ENCODE results near the gene RNU5B-1. TPM values are rescaled to one million over a fixed set of nuclear protein-coding genes. Genes with fewer than 3 reads are reported as not detected.

Gene RNU5B-1
- total and polyA plus RNA-seq, 2 of the 8 experiments (the other 6 are each of a cell fraction or from before 2014, with no cell fraction given): not detected

- DNase-seq (ENCODE audit: low read depth in 1 of 2, low spot score in 2 of 2): no peak
- CTCF ChIA-PET (ENCODE audit: partially characterized antibody): interaction anchor here (0.9 to 8.7 kb wide), 12 partner anchors 8 to 126 kb away, joined by 3 to 123 read pairs (median 5); partner anchors contain the start of genes CILP, CLPX and PARP16
- H2BK15ac ChIP-seq (ENCODE audit: low read length): no peak overlapping the region
Observed at GRCh38 chr15:65275728-65276126, 28.8 kb upstream of the RNU5B-1 start.

More at GRCh38 chr15:65275728-65276126, 28.8 kb upstream of the RNU5B-1 start:
- H3K36me3 ChIP-seq (ENCODE audit: control insufficient read depth in 2 of 4, insufficient read depth in 4 of 4, low read length in 3 of 4): no peaks in the 10 kb centered on the region
- TF ChIP-seq TBP (IDR thresholded peaks at IDR 0.05; ENCODE audit: low read depth, low read length): no peak
- no peak for TF ChIP-seq SRF (IDR thresholded peaks at IDR 0.05; ENCODE audit: low read depth, low read length)
- TF ChIP-seq JUN (IDR thresholded peaks at IDR 0.05; ENCODE audit: low read depth, low read length): no peak
- no peak for TF ChIP-seq HDAC6 (IDR thresholded peaks at IDR 0.05; ENCODE audit: low read depth, low read length)
- no peak for TF ChIP-seq SIRT6 (IDR thresholded peaks at IDR 0.05; ENCODE audit: low read length)
- H3K27ac ChIP-seq (ENCODE audit: low read depth, low read length): no peak overlapping the region
- no peak overlapping the region for H3K4ac ChIP-seq (replicated peaks; ENCODE audit: insufficient read length, low read depth, low read length)
- H4K20me1 ChIP-seq (replicated peaks in 1 of 2; ENCODE audit: control insufficient read depth in 1 of 2, insufficient read depth in 2 of 2, low read length in 2 of 2): no peaks in the 10 kb centered on the region
- H2BK12ac ChIP-seq (ENCODE audit: low read depth, low read length): no peak overlapping the region
- H2BK5ac ChIP-seq (ENCODE audit: low read depth, low read length): no peak overlapping the region
- no peak overlapping the region for H2BK20ac ChIP-seq (ENCODE audit: low read length)
- H4K91ac ChIP-seq (replicated peaks; ENCODE audit: insufficient read length, low read length): no peak overlapping the region
- H3K9ac ChIP-seq (replicated peaks in 1 of 4; ENCODE audit: extremely low read depth in 1 of 4, low read depth in 3 of 4, low read length in 3 of 4): no peak overlapping the region
- no peak overlapping the region for H4K5ac ChIP-seq (ENCODE audit: insufficient read length, low read depth, low read length)
- H3K79me1 ChIP-seq (ENCODE audit: low read depth, low read length): no peaks in the 10 kb centered on the region
- POLR2A ChIA-PET (ENCODE audit: partially characterized antibody): interaction anchor here (0.6 to 3.8 kb wide), 5 partner anchors 11 to 106 kb away, joined by 3 to 19 read pairs (median 5); partner anchors contain the start of genes PARP16 and RNU5B-1
- no peak overlapping the region for H3K18ac ChIP-seq (ENCODE audit: extremely low read depth, low read length)
- WGBS, 2 experiments (ENCODE audit: extremely low coverage in 1 of 2, insufficient coverage in 1 of 2, insufficient read length in 1 of 2, insufficient replicate concordance in 2 of 2, low coverage in 1 of 2, low lambda C conversion rate in 2 of 2, missing lambda C conversion rate in 1 of 2): 93% methylated on average over 2 of the region's 2 CpGs; no CpG with 5 or more reads in 1 of the 2 experiments
- H3K27me3 ChIP-seq (replicated peaks in 1 of 4; ENCODE audit: control insufficient read depth in 3 of 4, extremely low read depth in 1 of 4, insufficient read depth in 3 of 4, low read length in 3 of 4): no peaks in the 10 kb centered on the region; a peak in 1 of 7 replicates
- no peak overlapping the region for H3K56ac ChIP-seq (replicated peaks; ENCODE audit: insufficient read length, low read depth, low read length)
- no peak overlapping the region for H3K14ac ChIP-seq (ENCODE audit: insufficient read length)
- no peaks in the 10 kb centered on the region for H3K23me2 ChIP-seq (ENCODE audit: low read depth, low read length)
- no peak overlapping the region for H3K4me3 ChIP-seq (ENCODE audit: extremely low read depth in 1 of 4, insufficient read depth in 2 of 4, low read depth in 3 of 4, low read length in 4 of 4)
- H4K8ac ChIP-seq (ENCODE audit: extremely low read depth, insufficient read depth, low read length): no peak overlapping the region
- H2AFZ ChIP-seq (ENCODE audit: low read length): no peak overlapping the region
- H2BK120ac ChIP-seq (replicated peaks; ENCODE audit: low read depth, low read length): no peak overlapping the region
- H2AK5ac ChIP-seq (ENCODE audit: low read depth, low read length): no peak overlapping the region
- H3K9me3 ChIP-seq (ENCODE audit: insufficient read depth in 2 of 2, low read depth in 1 of 2, low read length in 1 of 2): no peaks in the 10 kb centered on the region
- no peak for FAIRE-seq
- H3K4me1 ChIP-seq (replicated peaks in 1 of 4; ENCODE audit: control insufficient read depth in 3 of 4, insufficient read depth in 4 of 4, low read length in 3 of 4): peaks cover 0 to under 1% (median 0%) of the 10 kb centered on the region in 4 experiments; a peak in 1 of 7 replicates
- H3K23ac ChIP-seq (ENCODE audit: insufficient read length): no peak overlapping the region
- H3K79me2 ChIP-seq (ENCODE audit: control insufficient read depth in 1 of 2, insufficient read depth in 2 of 2, low read length in 2 of 2): no peaks in the 10 kb centered on the region
- no peak overlapping the region for H3K4me2 ChIP-seq (ENCODE audit: insufficient read depth in 1 of 2, low read depth in 2 of 2, low read length in 2 of 2)
